ENCODE data around the gene GDF3.

GRCh38 chr12:7694556-7695236 is 879 bp downstream of the GDF3 start:
- no peak for TF ChIP-seq CTCF (conservative IDR thresholded peaks at IDR 0.05; ENCODE audit: low read depth in 2 of 2)
- TF ChIP-seq EZH2 (IDR thresholded peaks at IDR 0.05; ENCODE audit: low read depth, unreplicated experiment), result no peak
- TF ChIP-seq JUNB (IDR thresholded peaks at IDR 0.05; ENCODE audit: unreplicated experiment), result no peak
- TF ChIP-seq POLR2AphosphoS5 (IDR thresholded peaks at IDR 0.05; ENCODE audit: low read depth), result no peak
- no peak for TF ChIP-seq EZH2phosphoT487 (IDR thresholded peaks at IDR 0.05; ENCODE audit: unreplicated experiment)
- TF ChIP-seq ETS1 (IDR thresholded peaks at IDR 0.05), result no peak
- no peak for TF ChIP-seq CREB1 (CRISPR knock-in tag; IDR thresholded peaks at IDR 0.05; ENCODE audit: low read depth)
- TF ChIP-seq REST (IDR thresholded peaks at IDR 0.05; ENCODE audit: unreplicated experiment), result no peak
- TF ChIP-seq STAT1 (IDR thresholded peaks at IDR 0.05; ENCODE audit: unreplicated experiment), result no peak
- TF ChIP-seq ZNF462 (CRISPR knock-in tag; IDR thresholded peaks at IDR 0.05), result peak; percentile 88
